Urinary bladder (tissue), 4 donors: Measurements from ENCODE around the gene SEMA3F. TPM values are rescaled to one million over a fixed set of nuclear protein-coding genes. Genes with fewer than 3 reads are reported as not detected.

Source experiments
- DNase-seq: peaks from one replicate; pipeline ENCODE4 v3.0.0-alpha.2; 2015; ENCODE audit errors: extremely low spot score
- H3K27ac ChIP-seq: one replicate; pipeline ENCODE4 v1.5.1; 2013; ENCODE audit warnings: low read depth, mild to moderate bottlenecking, moderate library complexity
- H3K36me3 ChIP-seq: one replicate; pipeline ENCODE4 v1.6.1; 2013; ENCODE audit warnings: mild to moderate bottlenecking, moderate library complexity; ENCODE audit not compliant: insufficient read depth
- H3K4me1 ChIP-seq: one replicate; pipeline ENCODE4 v1.6.1; 2013; ENCODE audit warnings: mild to moderate bottlenecking, moderate library complexity; ENCODE audit not compliant: insufficient read depth
- H3K4me3 ChIP-seq: one replicate; pipeline ENCODE4 v1.5.1; 2013; ENCODE audit warnings: low read depth, low read length
- WGBS: extraction: QIAGEN DNeasy Blood & Tissue Kit; methylation state at CpG from one replicate; pipeline ENCODE4 v1.1.7; 2013; 5-methylcytosine and 5-hydroxymethylcytosine counted together
- polyA plus RNA-seq: library from polyadenylated mRNA; stranded (reverse); fragments of 200-250 nt; gene quantifications from one replicate; pipeline ENCODE4 v1.2.3, GENCODE V29; 2013
- total RNA-seq: library from RNA; depleted of rRNA; stranded (reverse); fragments of >200 nt; gene quantifications from one replicate; pipeline ENCODE4 v1.2.3, GENCODE V29; 2014
- donor health status: healthy with polysubstance abuse.
- donor health status: healthy.

The SEMA3F gene
- total and polyA plus RNA-seq, 2 donors, result 10.8 to 35.1 TPM

DNA sequence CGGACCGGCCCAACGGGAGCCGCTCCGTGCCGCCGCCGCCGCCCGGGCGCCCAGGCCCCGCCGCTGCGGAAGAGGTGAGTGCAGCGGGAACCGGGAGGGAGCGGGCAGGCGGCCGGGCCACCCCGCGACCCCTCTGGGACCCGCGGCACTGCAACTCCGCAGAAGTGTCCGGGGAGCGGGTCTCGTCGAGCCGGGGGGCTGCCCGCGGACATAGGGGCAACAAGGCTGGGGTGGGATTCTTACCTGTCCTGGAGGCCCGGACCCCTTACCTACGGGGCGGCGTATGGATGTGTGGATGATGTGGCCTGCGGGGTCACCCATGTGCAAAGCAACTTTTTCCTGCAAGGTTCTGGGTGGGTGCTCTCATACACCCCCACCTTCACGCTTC is 361 bp downstream of the SEMA3F start:
- Histone ChIP-seq H3K36me3 (no peaks in the 10 kb centered on the region), H3K27ac (peak overlapping the region; percentile 26), H3K4me1 (no peaks in the 10 kb centered on the region), H3K4me3 (peak overlapping the region; percentile 60)
- WGBS, result 4% methylated on average over 37 of the region's 37 CpGs
- no peak for DNase-seq

DNA sequence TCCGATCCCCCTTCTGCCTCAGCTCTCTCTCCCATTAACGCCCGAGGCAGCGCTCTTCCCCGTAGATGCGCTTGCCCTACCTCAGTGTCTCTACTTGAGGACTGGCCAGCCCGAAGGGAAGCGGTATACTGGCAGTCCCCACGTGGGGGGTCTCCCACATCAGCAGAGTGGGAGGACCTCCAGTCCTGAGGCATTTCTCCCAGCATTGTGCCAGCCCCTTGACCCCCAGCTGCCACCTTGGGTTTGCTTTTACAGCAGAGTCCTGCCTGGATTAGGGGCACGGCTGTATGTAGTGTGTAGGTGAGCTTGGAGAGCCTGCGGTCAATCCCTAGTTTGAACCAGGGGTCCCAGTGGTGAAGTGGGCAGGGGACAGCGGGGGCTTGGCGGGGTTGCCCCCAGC is 767 bp downstream of the SEMA3F start:
- DNase-seq, result no peak
- 42% methylated on average over 13 of the region's 13 CpGs for WGBS
- no peaks in the 10 kb centered on the region for H3K36me3 ChIP-seq
- H3K27ac ChIP-seq, result no peak overlapping the region
- H3K4me3 ChIP-seq, result peak overlapping the region; percentile 60
- H3K4me1 ChIP-seq, result no peaks in the 10 kb centered on the region

DNA sequence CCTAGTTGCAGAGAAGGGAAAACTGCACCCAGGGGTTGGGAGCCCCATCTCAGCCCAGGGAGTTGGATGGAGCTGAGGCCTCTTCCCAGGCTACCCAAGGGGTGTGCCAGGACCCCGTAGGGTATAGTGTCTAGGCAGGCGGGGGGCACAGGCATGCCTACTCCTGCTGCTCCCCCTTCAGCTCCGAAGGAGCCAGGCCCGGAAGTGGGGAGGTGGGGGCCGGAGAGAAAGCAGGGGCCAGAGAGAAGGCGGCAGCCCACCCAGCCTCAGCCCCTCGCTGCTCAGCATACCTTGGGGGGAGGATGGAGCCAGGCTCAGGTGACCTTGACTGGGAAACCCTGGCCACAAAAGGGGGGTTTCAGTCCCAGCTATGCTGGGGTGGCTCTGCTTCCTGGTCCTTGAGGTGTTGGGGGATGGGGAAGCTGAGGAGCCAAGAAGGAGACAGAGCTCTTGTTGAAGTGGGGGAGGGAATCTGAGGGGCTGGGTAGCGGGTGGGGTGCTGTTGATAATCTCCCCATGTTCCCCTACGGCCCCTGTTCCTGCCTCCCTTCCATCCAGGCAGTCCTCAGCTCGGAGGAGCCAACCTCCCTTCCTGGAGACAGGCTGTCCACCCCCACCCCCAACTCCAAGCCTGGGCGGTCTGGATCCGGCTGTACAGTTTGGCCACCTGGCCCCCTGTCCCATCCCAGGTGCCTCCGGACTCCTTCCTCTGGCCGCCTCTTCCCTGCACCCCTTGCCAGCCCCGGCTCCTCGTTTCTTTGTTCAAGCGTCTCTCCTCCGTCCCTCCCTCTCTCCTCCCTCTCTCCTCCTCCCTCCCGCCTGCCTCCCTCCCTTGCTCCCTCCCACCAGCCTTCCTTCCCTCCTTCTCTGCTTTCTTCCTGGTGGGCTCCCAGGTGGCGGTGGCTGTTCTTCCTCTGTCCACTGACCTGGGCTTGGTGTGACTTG is 1.7 kb downstream of the SEMA3F start:
- Histone ChIP-seq H3K4me1 (no peaks in the 10 kb centered on the region), H3K36me3 (no peaks in the 10 kb centered on the region), H3K4me3 (peak overlapping the region; percentile 60), H3K27ac (peak overlapping the region; percentile 61)
- no peak for DNase-seq
- WGBS, result 45% methylated on average over 20 of the region's 20 CpGs

DNA sequence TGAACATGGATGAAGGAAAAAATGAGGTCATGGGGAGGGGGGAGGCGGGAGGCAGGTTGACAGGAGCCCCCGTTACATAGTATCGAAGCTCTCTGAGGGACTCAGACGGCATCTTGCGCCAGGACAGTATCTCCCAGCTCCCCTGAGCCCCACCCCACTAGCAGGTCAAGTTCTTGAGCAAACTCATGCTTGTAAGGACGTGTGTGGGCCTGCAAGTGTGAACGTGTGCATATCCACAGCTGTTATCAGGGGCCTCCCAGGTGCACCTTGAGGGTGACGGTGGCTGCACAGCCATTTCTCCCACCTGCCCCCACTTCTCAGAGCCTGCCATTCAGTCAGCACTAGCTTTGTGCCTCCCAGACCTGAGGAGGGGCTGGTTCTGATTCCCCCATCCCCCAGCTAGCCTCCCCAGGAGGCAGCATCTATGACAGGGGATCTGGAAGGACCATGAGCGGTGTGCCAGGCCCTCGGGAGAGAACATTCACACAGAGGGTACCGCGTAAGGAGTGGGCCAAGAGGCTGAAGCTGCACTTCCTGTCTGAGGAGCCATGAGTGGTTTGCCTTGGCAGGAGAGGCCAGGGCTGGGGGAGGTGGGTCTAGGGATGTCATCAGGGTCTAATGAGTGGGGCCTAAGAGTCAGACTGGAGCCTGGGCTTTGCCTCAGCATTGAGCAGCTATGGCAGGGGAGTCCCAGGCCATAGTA is 2.9 kb downstream of the SEMA3F start:
- Histone ChIP-seq H3K36me3 (no peaks in the 10 kb centered on the region), H3K4me3 (no peak overlapping the region), H3K27ac (peak overlapping the region; percentile 44), H3K4me1 (no peaks in the 10 kb centered on the region)
- WGBS, result 82% methylated on average over 12 of the region's 12 CpGs
- DNase-seq, result peak; percentile 70

DNA sequence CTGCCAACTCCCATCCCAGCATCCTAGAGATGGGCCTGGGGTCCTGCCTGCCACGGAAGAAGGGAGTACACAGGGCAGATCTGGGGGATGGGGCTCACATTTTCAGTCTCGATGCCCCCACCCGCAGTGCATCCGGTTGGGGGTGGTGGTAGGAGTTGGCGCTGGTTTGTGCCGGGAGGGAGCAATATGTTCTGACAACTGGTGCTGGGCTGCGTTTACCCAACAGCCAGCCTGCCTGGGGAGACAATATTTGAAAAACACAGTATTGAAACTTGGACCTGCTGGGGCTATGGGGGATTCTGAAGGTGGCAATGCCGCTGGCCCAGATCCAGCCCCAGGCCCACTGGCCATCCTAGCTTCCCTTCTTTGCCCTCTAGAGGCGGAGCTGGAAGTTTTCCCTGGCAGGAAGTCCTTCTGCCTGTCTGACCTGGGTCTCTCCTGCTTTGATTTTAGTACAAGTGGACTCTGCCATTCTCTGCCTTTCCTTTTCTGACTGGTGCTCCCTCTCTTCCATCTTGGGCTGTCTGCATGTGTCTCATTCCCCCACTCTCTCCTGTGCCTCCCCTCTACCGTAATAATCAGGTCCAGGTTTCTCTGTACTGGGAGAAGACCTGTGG is 3.5 kb downstream of the SEMA3F start:
- no peak for DNase-seq
- H3K27ac ChIP-seq, result no peak overlapping the region
- WGBS, result 82% methylated on average over 10 of the region's 10 CpGs
- H3K4me1 ChIP-seq, result no peaks in the 10 kb centered on the region
- H3K4me3 ChIP-seq, result no peak overlapping the region
- no peaks in the 10 kb centered on the region for H3K36me3 ChIP-seq

DNA sequence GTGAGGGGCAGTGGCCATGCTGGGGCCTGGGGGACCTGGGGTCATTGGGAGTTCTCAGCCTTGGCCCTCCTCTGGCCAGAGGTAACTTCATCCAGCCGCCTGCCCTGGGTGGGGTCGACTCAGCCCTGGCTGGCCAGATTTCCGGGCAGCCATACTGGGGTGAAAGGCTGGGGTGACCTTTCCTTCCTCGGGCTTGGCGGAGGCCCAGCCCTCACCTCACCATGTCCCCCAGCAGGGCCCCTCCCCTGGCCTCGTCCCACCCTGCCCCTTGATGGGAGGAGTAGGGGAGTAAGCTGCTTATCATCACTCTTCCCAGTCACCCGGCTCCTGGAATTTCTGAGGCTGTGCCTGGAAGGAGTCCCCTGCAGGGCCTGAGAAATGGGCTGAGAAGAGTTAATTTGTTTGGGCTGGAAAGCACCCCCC is 5.4 kb downstream of the SEMA3F start:
- H3K4me3 ChIP-seq, result no peak overlapping the region
- WGBS, result 53% methylated on average over 7 of the region's 7 CpGs
- H3K4me1 ChIP-seq, result no peaks in the 10 kb centered on the region
- no peak overlapping the region for H3K27ac ChIP-seq
- no peak for DNase-seq
- H3K36me3 ChIP-seq, result no peaks in the 10 kb centered on the region

DNA sequence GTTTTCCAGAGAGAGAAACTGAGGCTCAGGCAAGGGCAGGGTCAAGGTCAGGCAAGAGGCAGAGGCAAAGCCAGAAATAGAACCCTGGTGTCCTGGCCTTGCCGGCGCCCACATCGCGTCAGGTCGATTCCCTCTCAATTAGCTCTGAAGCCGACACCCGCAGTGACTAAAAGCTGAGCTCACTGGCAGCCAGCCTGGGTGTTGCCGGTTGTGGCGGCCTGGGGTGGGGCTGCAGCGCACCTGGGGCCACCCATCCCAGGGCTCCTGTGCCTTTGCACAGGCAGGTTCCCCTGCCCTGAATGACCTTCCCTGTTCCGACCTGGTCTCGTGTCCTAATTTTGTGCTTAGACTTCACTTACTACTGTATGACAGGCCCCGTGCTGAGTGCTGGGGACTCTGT is 6.2 kb downstream of the SEMA3F start:
- 82% methylated on average over 13 of the region's 13 CpGs for WGBS
- Histone ChIP-seq H3K4me1 (peaks cover 3% of the 10 kb centered on the region), H3K4me3 (no peak overlapping the region), H3K27ac (peak overlapping the region; percentile 54), H3K36me3 (no peaks in the 10 kb centered on the region)
- no peak for DNase-seq

DNA sequence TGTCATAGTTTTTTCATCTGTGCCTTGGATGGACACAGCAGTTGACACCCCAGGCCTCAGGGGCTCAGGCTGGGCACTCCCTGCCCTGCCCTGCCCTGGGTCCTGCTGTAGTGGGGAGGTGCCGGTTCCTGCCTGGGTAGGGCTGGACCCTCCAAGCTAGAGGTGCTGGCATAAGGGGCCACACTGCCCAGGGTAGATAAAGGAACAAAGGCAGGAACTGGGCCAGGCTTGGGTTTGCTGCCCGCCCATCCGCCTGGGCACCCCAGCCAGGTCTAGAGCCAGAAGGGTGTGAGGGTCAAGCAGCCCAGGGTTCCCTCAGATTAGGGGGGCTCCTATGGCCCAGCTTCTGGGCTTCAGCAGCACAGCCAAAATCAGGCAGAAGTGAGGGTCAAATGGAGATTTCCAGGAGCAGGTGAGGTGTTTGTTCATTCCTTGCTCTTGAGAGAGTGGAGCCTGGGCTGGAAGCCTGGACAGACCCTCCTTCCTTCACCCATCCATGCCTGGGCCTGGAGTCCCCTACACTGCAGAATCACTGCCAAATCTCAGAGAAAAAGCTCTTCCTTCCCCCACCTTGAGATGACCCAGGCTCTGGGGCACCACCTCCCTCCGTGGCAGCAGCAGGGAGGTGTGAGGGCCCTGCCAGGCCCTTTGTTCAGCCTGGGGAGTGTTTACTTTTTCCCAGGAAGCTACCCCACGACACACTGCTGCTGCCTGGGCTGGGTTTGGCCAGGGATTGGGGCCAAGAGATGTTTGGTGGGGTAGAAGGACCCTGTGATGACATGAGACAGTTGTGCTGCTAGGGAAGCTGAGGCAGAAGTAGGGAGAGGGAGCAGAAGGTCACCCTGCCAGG is 7.1 kb downstream of the SEMA3F start:
- DNase-seq, result no peak
- peaks cover 3% of the 10 kb centered on the region for H3K4me1 ChIP-seq
- no peaks in the 10 kb centered on the region for H3K36me3 ChIP-seq
- WGBS, result 81% methylated on average over 5 of the region's 5 CpGs
- H3K4me3 ChIP-seq, result no peak overlapping the region
- H3K27ac ChIP-seq, result peak overlapping the region; percentile 64

DNA sequence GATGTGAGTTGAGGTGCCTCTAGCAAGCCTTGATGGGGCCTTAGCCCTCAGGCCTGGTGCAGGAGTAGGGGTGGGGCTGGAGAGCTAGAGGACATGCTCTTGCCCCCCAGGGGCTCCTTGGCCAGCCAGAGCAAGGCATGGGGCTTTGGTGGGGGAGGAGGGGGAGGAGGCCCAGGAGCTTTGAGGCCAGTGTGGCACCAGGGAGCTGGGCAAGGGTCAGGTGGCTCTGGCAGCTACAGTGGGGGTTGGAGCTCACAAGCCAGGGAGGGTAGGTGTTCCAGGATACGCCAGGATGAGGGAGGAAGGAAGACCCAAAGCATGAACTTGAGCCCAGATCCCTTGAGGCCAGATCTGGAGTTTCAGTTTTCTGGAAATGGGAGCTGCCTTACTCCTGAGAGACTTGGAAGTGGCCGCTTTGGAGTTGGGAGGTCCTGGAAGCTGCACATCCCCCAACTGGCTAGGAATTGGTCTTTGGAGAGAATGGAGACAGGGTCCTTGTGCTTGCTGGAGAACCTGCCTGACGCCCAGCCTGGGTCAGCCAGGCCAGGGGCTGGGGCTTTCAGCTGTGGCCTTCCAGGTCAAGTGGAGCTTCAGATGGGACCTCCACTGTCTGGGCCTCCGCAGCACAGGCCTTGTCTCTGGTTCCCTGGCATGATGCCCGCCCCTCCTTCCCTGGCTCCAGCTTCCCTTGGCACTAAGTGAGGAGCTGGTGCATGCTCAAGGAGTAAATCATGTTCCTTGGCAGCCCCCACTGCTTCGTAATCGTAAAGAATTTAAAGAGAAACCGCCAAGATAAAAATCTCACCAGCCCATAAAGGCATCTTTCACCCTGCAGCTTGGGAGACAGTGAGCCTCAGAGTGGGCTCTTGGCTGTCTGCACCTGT is 8.7 kb downstream of the SEMA3F start:
- H3K4me1 ChIP-seq, result peaks cover 5% of the 10 kb centered on the region
- no peak for DNase-seq
- 42% methylated on average over 8 of the region's 8 CpGs for WGBS
- H3K4me3 ChIP-seq, result no peak overlapping the region
- no peaks in the 10 kb centered on the region for H3K36me3 ChIP-seq
- H3K27ac ChIP-seq, result no peak overlapping the region

DNA sequence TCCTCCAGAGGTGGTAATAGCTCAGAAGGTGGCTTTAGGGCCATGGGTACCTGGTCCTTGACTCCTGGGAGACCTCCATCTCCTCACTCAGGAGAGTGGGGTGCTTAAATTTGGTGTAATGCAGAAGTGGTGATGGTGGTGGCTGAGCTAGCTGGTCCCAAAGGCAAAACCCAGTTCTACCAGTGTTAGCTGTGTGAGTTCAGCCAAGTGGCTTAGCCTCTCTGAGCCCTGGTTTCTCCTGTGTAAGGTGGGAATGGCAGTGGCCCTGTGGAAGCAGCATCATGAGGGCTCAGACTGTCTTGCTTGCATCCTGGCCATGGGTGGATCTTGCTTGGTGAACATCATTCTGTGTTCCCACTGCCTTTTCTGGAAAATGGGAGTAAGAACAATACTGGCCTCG is 9.4 kb downstream of the SEMA3F start:
- Histone ChIP-seq H3K4me3 (no peak overlapping the region), H3K4me1 (peaks cover 5% of the 10 kb centered on the region)

DNA sequence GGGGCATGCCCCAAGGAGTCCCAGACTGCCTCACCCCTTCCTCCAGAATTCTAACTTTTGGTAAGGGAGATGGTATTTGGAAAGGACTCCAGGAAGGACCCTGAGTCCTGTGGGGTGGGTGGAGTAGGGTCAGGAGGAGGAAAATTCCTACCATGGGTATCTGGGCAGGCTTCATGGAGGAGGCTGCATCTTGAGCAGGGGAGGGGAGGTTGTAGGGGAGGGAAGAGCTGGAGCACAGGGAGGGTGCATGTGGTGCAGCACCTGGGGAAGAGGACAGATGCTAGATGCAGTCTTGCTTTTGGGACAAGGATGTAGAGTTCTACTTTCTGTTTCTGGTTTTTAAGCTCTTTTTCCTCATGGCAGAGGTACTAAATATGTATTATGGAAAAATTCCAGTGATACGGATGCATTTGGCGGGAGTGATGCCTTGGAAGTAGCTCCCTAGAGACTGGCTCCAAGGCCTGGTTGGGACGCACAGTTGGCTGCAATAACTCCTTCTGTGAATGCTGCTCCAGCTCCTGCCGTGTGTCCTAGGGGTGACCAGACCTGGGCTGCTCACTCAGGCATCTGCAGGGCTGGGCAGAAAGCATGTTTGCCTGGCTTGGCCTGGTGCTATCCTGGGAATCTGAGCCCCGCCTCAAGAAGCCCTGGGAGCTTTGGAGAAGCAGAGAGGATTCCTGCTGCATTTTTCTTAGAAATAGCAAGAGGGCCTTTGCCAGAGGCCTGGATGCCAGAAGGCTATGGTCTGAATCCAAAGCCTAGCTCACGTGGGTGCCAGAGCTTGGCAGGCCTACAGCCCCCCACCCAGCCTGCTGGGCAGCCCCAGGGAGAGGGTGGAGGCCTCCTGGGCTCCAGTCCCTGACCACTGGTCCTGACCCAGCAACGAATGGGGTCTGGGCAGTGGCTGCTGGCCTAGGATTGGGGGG is 10.1 kb downstream of the SEMA3F start:
- H3K27ac ChIP-seq, result no peak overlapping the region
- DNase-seq, result no peak
- H3K4me3 ChIP-seq, result no peak overlapping the region
- H3K36me3 ChIP-seq, result no peaks in the 10 kb centered on the region
- peaks cover 5% of the 10 kb centered on the region for H3K4me1 ChIP-seq
- 25% methylated on average over 7 of the region's 7 CpGs for WGBS

More for the DNA sequence above, 9.4 kb downstream of the SEMA3F start:
- Histone ChIP-seq H3K36me3 (no peaks in the 10 kb centered on the region), H3K27ac (no peak overlapping the region)
- no peak for DNase-seq
- WGBS, result 31% methylated on average over 1 of the region's 1 CpG
